A204.1 (cell line): Measurements from ENCODE around the gene AFAP1L1.

Source experiments
- FAIRE-seq: peaks from 2 replicates; lab custom pipeline; 2012; peaks lifted over from hg19 to GRCh38; lab: Jason Lieb, UNC

The AFAP1L1 gene

GRCh38 chr5:149288436-149288835, 16.8 kb downstream of the AFAP1L1 start:
- no peak for FAIRE-seq

- no peak for FAIRE-seq
These were observed 17.6 kb downstream of the AFAP1L1 start for GRCh38 chr5:149289301-149289700.

GRCh38 chr5:149294872-149295829, 23.5 kb downstream of the AFAP1L1 start:
- no peak for FAIRE-seq

GRCh38 chr5:149297340-149298025, 25.8 kb downstream of the AFAP1L1 start:
- no peak for FAIRE-seq

GRCh38 chr5:149298163-149298562, 26.5 kb downstream of the AFAP1L1 start:
- FAIRE-seq: no peak

GRCh38 chr5:149298842-149299404, 27.3 kb downstream of the AFAP1L1 start:
- no peak for FAIRE-seq

- no peak for FAIRE-seq
These were observed 27.9 kb downstream of the AFAP1L1 start for GRCh38 chr5:149299451-149300054.

- FAIRE-seq: no peak
These were observed 28.8 kb downstream of the AFAP1L1 start for GRCh38 chr5:149300441-149300840.

- FAIRE-seq: no peak
These were observed 29.5 kb downstream of the AFAP1L1 start for GRCh38 chr5:149301049-149301743.

- no peak for FAIRE-seq
These were observed 30.2 kb downstream of the AFAP1L1 start for GRCh38 chr5:149301744-149302380.

GRCh38 chr5:149302641-149303040, 31.0 kb downstream of the AFAP1L1 start:
- FAIRE-seq: no peak

- no peak for FAIRE-seq
These were observed 31.6 kb downstream of the AFAP1L1 start for GRCh38 chr5:149303210-149303609.

- no peak for FAIRE-seq
These were observed 32.8 kb downstream of the AFAP1L1 start for GRCh38 chr5:149304195-149305078.

- FAIRE-seq: no peak
These were observed 37.7 kb downstream of the AFAP1L1 start for GRCh38 chr5:149309354-149309753.

- FAIRE-seq: no peak
These were observed 38.8 kb downstream of the AFAP1L1 start for GRCh38 chr5:149310488-149310887.

- FAIRE-seq: no peak
These were observed 39.4 kb downstream of the AFAP1L1 start for GRCh38 chr5:149310947-149311658.

GRCh38 chr5:149313151-149313841, 41.6 kb downstream of the AFAP1L1 start:
- no peak for FAIRE-seq

GRCh38 chr5:149314571-149315111, 43.0 kb downstream of the AFAP1L1 start:
- FAIRE-seq: no peak

GRCh38 chr5:149315753-149316152, 44.1 kb downstream of the AFAP1L1 start:
- FAIRE-seq: no peak
